PFSK-1 (cell line): ENCODE measurements around the gene KDM4C.

Experiments
- POLR2AphosphoS5 ChIP-seq: IDR thresholded peaks from 2 replicates; pipeline ENCODE4 v1.6.1; 2012; ENCODE audit warnings: low read depth, mild to moderate bottlenecking, control low read depth, low read length, moderate library complexity
- SIN3A ChIP-seq: IDR thresholded peaks from 2 replicates; pipeline ENCODE4 v1.6.1; 2012; ENCODE audit warnings: mild to moderate bottlenecking, low read length, moderate library complexity, borderline replicate concordance; ENCODE audit not compliant: insufficient read depth
- TAF1 ChIP-seq: IDR thresholded peaks from 2 replicates; pipeline ENCODE4 v1.6.1; 2012; ENCODE audit warnings: low read length, control low read depth, borderline replicate concordance; ENCODE audit not compliant: insufficient read depth
- TF ChIP-seq, protein P1 (sequence below), 2 experiments: IDR thresholded peaks; 2 replicates each; pipeline versions ENCODE4 v1.6.1 to v1.8.0; 2011 to 2012; ENCODE audit warnings: low read depth in 2 of 2, low read length in 2 of 2, control low read depth in 1 of 2, inconsistent platforms in 1 of 2, mild to moderate bottlenecking in 1 of 2, moderate library complexity in 1 of 2; ENCODE audit not compliant: insufficient read depth in 1 of 2

DNA sequence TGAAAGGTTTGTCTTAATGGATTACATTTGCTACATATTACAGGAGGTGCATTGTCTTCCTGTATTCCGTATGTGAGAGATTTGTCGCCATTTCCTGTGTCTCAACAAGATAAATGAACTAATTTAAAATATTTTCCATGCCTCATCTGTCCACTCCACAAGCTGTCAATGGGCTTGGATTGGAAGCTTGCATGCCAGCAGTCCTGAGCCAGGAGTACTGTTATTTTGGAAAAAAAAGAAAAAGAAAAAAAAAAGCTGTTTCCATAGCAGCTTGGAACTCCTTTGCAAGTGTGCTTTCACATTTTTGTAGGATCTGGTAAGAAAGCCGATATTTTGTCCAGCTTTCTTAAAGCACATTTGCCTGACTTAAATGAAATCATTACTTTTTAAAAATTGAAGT is 330.8 kb downstream of the KDM4C start:
- no peak for TF ChIP-seq POLR2AphosphoS5
- TF ChIP-seq TAF1: no peak
- TF ChIP-seq, protein P1, sequence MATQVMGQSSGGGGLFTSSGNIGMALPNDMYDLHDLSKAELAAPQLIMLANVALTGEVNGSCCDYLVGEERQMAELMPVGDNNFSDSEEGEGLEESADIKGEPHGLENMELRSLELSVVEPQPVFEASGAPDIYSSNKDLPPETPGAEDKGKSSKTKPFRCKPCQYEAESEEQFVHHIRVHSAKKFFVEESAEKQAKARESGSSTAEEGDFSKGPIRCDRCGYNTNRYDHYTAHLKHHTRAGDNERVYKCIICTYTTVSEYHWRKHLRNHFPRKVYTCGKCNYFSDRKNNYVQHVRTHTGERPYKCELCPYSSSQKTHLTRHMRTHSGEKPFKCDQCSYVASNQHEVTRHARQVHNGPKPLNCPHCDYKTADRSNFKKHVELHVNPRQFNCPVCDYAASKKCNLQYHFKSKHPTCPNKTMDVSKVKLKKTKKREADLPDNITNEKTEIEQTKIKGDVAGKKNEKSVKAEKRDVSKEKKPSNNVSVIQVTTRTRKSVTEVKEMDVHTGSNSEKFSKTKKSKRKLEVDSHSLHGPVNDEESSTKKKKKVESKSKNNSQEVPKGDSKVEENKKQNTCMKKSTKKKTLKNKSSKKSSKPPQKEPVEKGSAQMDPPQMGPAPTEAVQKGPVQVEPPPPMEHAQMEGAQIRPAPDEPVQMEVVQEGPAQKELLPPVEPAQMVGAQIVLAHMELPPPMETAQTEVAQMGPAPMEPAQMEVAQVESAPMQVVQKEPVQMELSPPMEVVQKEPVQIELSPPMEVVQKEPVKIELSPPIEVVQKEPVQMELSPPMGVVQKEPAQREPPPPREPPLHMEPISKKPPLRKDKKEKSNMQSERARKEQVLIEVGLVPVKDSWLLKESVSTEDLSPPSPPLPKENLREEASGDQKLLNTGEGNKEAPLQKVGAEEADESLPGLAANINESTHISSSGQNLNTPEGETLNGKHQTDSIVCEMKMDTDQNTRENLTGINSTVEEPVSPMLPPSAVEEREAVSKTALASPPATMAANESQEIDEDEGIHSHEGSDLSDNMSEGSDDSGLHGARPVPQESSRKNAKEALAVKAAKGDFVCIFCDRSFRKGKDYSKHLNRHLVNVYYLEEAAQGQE (IDR thresholded peaks at IDR 0.05; ENCODE audit: insufficient read depth in 1 of 2, low read depth in 2 of 2, low read length in 2 of 2): no peak
- TF ChIP-seq SIN3A: no peak
